CD4-positive, alpha-beta T cell treated with Interleukin-2 at 100 ng/mL for 4 hours (primary cell): Measurements from ENCODE around the gene MIF.
"Not testable (repeated sequence)": the region's sequence is repeated elsewhere in the genome, so short reads cannot be mapped to it uniquely, and the experiment has no call there.

ENCODE experiments used
- DNase-seq: peaks from one replicate; pipeline ENCODE4 v3.0.0-alpha.2; 2020; ENCODE audit warnings: low spot score

Gene MIF

GRCh38 chr22:23877566-23877965 is 16.6 kb upstream of the MIF start:
- DNase-seq: no peak

- no peak for DNase-seq
Observed at GRCh38 chr22:23878219-23878618, 16.0 kb upstream of the MIF start.

- no peak for DNase-seq
Observed at GRCh38 chr22:23882370-23882769, 11.8 kb upstream of the MIF start.

GRCh38 chr22:23883658-23884057 is 10.5 kb upstream of the MIF start:
- no peak for DNase-seq

GRCh38 chr22:23884140-23884539 is 10.0 kb upstream of the MIF start:
- no peak for DNase-seq

- no peak for DNase-seq
Observed at GRCh38 chr22:23888615-23889401, 5.4 kb upstream of the MIF start.

- no peak for DNase-seq
Observed at GRCh38 chr22:23889620-23890019, 4.6 kb upstream of the MIF start.

GRCh38 chr22:23891726-23892125 is 2.5 kb upstream of the MIF start:
- no peak for DNase-seq

- no peak for DNase-seq
Observed at GRCh38 chr22:23892130-23892529, 2.1 kb upstream of the MIF start.

- DNase-seq: no peak
Observed at GRCh38 chr22:23892706-23893105, 1.5 kb upstream of the MIF start.

- no peak for DNase-seq
Observed at GRCh38 chr22:23893121-23893944, 850 bp upstream of the MIF start.

GRCh38 chr22:23894710-23895598 is 771 bp downstream of the MIF start:
- peak; percentile 71 for DNase-seq

- no peak for DNase-seq
Observed at GRCh38 chr22:23895599-23896144, 1.5 kb downstream of the MIF start.

- no peak for DNase-seq
Observed at GRCh38 chr22:23896166-23896522, 2.0 kb downstream of the MIF start.

GRCh38 chr22:23896523-23897186 is 2.5 kb downstream of the MIF start:
- no peak for DNase-seq

GRCh38 chr22:23897320-23897719 is 3.1 kb downstream of the MIF start:
- no peak for DNase-seq

- DNase-seq: no peak
Observed at GRCh38 chr22:23898006-23898974, 4.1 kb downstream of the MIF start.

- DNase-seq: no peak
Observed at GRCh38 chr22:23899042-23899745, 5.0 kb downstream of the MIF start.

- DNase-seq: not testable (repeated sequence)
Observed at GRCh38 chr22:23900227-23900626, 6.0 kb downstream of the MIF start.

- DNase-seq: no peak
Observed at GRCh38 chr22:23901600-23901999, 7.4 kb downstream of the MIF start.
